Tibial artery (tissue), 4 donors: ENCODE results near the gene SEMA3F.

Experiments
- DNase-seq, 2 donors: peaks; one replicate each; pipeline ENCODE4 v3.0.0-alpha.2; 2019
- H3K27ac ChIP-seq, 2 donors: fragments of 200-600 bp; sonication (generic) in 1 of 2; 1 replicate in 1 of 2; 2 replicates in 1 of 2; pipeline ENCODE4 v1.5.1; 2018 to 2019; ENCODE audit warnings: mild to moderate bottlenecking in 1 of 2
- H3K27me3 ChIP-seq, 2 donors: fragments of 200-600 bp; sonication (generic) in 1 of 2; one replicate each; pipeline versions ENCODE4 v1.5.1 to v1.6.0; 2016 to 2019
- H3K36me3 ChIP-seq, 3 donors: fragments of 200-600 bp; sonication (generic) in 2 of 3; one replicate each; pipeline ENCODE4 v1.5.1; 2016 to 2019; ENCODE audit warnings: mild to moderate bottlenecking in 2 of 3
- H3K4me1 ChIP-seq, 4 donors: fragments of 200-600 bp; sonication (generic) in 2 of 4; 1 replicate in 3 of 4; 2 replicates in 1 of 4; pipeline ENCODE4 v1.5.1; 2016 to 2019
- H3K4me3 ChIP-seq, 2 donors: fragments of 200-600 bp; sonication (generic) in 1 of 2; 1 replicate in 1 of 2; 2 replicates in 1 of 2; pipeline ENCODE4 v1.5.1; 2018 to 2019; ENCODE audit warnings: mild to moderate bottlenecking in 2 of 2
- H3K9me3 ChIP-seq, 3 donors: fragments of 200-600 bp; sonication (generic) in 1 of 3; one replicate each; pipeline ENCODE4 v1.5.1; 2016 to 2019
- CTCF ChIP-seq, 2 experiments: fragments of 200-600 bp in 1 of 2; fragments of 450-650 bp in 1 of 2; IDR thresholded peaks; one replicate each; pipeline ENCODE4 v1.5.1; 2017 to 2019; ENCODE audit warnings: antibody characterized with exemption in 2 of 2, mild to moderate bottlenecking in 1 of 2, moderate library complexity in 1 of 2
- intact Hi-C: fragments of 100-400 bp; cut with DNase I; formaldehyde crosslinking; loops from one replicate; pipeline ENCODE4 v1.15.0; 2023; ENCODE audit warnings: low total_unique reads

Gene SEMA3F

GRCh38 chr3:50123394-50124051, 31.6 kb upstream of the SEMA3F start:
- H3K27ac ChIP-seq = no peak overlapping the region
- H3K4me3 ChIP-seq = no peak overlapping the region
- peak in 1 of 2 donors; percentile 48 for DNase-seq
- H3K4me1 ChIP-seq = peaks cover 0 to 67% (median 41%) of the 10 kb centered on the region in 4 donors
- intact Hi-C loops = loop anchor here (10.0 kb wide), 1 partner anchor 151 kb away; the partner anchor contains the start of gene LSMEM2
- TF ChIP-seq CTCF (IDR thresholded peaks at IDR 0.05) = no peak
- no peaks in the 10 kb centered on the region for H3K9me3 ChIP-seq
- peaks cover 9 to 29% (median 14%) of the 10 kb centered on the region in 3 donors for H3K36me3 ChIP-seq
- H3K27me3 ChIP-seq = no peaks in the 10 kb centered on the region

- intact Hi-C loops = loop anchor here (10.0 kb wide), 1 partner anchor 151 kb away; the partner anchor contains the start of gene LSMEM2
- no peak overlapping the region for H3K4me3 ChIP-seq
- H3K27me3 ChIP-seq = no peaks in the 10 kb centered on the region
- no peak overlapping the region for H3K27ac ChIP-seq
- no peak for TF ChIP-seq CTCF (IDR thresholded peaks at IDR 0.05)
- no peaks in the 10 kb centered on the region for H3K9me3 ChIP-seq
- DNase-seq = peak in 1 of 2 donors; percentile 64
- H3K36me3 ChIP-seq = peaks cover 2 to 22% (median 10%) of the 10 kb centered on the region in 3 donors
- H3K4me1 ChIP-seq = peaks cover 0 to 68% (median 41%) of the 10 kb centered on the region in 4 donors
Observed at GRCh38 chr3:50124052-50124799, 30.9 kb upstream of the SEMA3F start.

- no peaks in the 10 kb centered on the region for H3K27me3 ChIP-seq
- intact Hi-C loops = loop anchor here (10.0 kb wide), 1 partner anchor 150 kb away; the partner anchor contains the start of gene LSMEM2
- H3K4me1 ChIP-seq = peaks cover 0 to 68% (median 41%) of the 10 kb centered on the region in 4 donors
- H3K36me3 ChIP-seq = peaks cover 0 to 17% (median 9%) of the 10 kb centered on the region in 3 donors
- no peak overlapping the region for H3K27ac ChIP-seq
- H3K9me3 ChIP-seq = no peaks in the 10 kb centered on the region
- H3K4me3 ChIP-seq = no peak overlapping the region
- no peak for TF ChIP-seq CTCF (IDR thresholded peaks at IDR 0.05)
- DNase-seq = peak in 1 of 2 donors; percentile 60
Observed at GRCh38 chr3:50124800-50125178, 30.3 kb upstream of the SEMA3F start.

GRCh38 chr3:50125541-50126286, 29.4 kb upstream of the SEMA3F start:
- intact Hi-C loops = loop anchor here (10.0 kb wide), 1 partner anchor 149 kb away; the partner anchor contains the start of gene LSMEM2
- TF ChIP-seq CTCF (IDR thresholded peaks at IDR 0.05) = no peak
- Histone ChIP-seq H3K36me3 (peaks cover 0 to 7% (median under 1%) of the 10 kb centered on the region in 3 donors), H3K4me3 (no peak overlapping the region), H3K27ac (no peak overlapping the region), H3K4me1 (peaks cover 0 to 68% (median 41%) of the 10 kb centered on the region in 4 donors), H3K9me3 (no peaks in the 10 kb centered on the region), H3K27me3 (no peaks in the 10 kb centered on the region)
- peak in 1 of 2 donors; percentile 51 for DNase-seq
